Activated CD4-positive, alpha-beta T cell treated with anti-CD3 and anti-CD28 coated beads for 36 hours (primary cell): ENCODE data around the gene ADSS2. TPM values are rescaled to one million over a fixed set of nuclear protein-coding genes. Genes with fewer than 3 reads are reported as not detected.

ENCODE experiments used
- ATAC-seq: fragments of 200-7000 bp; cut with Tn5 transposase; one replicate; pipeline ENCODE4 v1.10.0; 2021; ENCODE audit warnings: mild to moderate bottlenecking, moderate library complexity
- CTCF ChIA-PET: fragments of 350-600 bp; sonication (Branson Sonifier 250); formaldehyde crosslinking; loops from one replicate; lab custom pipeline; 2021; ENCODE audit warnings: antibody characterized with exemption; lab: Charles Lee
- POLR2A ChIA-PET: fragments of 350-600 bp; sonication (Branson Sonifier 250); formaldehyde crosslinking; loops from one replicate; lab custom pipeline; 2021; ENCODE audit warnings: antibody characterized with exemption, inconsistent platforms; lab: Charles Lee
- DNase-seq: peaks from one replicate; pipeline ENCODE4 v3.0.0-alpha.2; 2020
- H3K27ac Mint-ChIP-seq: one replicate; pipeline ENCODE4 v1.8.0; 2021; ENCODE audit warnings: mixed read lengths
- H3K27me3 Mint-ChIP-seq: one replicate; pipeline ENCODE4 v1.8.0; 2021; ENCODE audit warnings: mixed read lengths
- H3K36me3 Mint-ChIP-seq: one replicate; pipeline ENCODE4 v1.8.0; 2021; ENCODE audit warnings: low read depth, mixed read lengths
- H3K4me1 Mint-ChIP-seq: one replicate; pipeline ENCODE4 v1.8.0; 2021; ENCODE audit warnings: mixed read lengths
- H3K4me3 Mint-ChIP-seq: one replicate; pipeline ENCODE4 v1.8.0; 2021; ENCODE audit warnings: mild to moderate bottlenecking, moderate library complexity, mixed read lengths
- H3K9me3 Mint-ChIP-seq: one replicate; pipeline ENCODE4 v1.8.0; 2021; ENCODE audit warnings: low read depth, mixed read lengths
- intact Hi-C, 2 experiments: fragments of 100-400 bp; cut with DNase I in 1 of 2; cut with micrococcal nuclease in 1 of 2; formaldehyde crosslinking; loops; one replicate each; pipeline versions ENCODE4 v1.14.2 to v1.15.1; 2022 to 2024; cut with DNase I, micrococcal nuclease
- total RNA-seq, 2 experiments: library from RNA; stranded (reverse); gene quantifications; one replicate each; pipeline ENCODE4 v1.2.3, GENCODE V29; 2021

The ADSS2 gene
- total RNA-seq, 2 experiments from 2014 or later: 43.6 to 52.8 TPM

GRCh38 chr1:244424649-244425334 is 26.9 kb downstream of the ADSS2 start:
- H3K9me3 Mint-ChIP-seq: no peaks in the 10 kb centered on the region
- no peak for DNase-seq
- H3K4me3 Mint-ChIP-seq: no peak overlapping the region
- H3K27me3 Mint-ChIP-seq: no peaks in the 10 kb centered on the region
- no peak for ATAC-seq
- ChIA-PET POLR2A (no interaction called here), CTCF (no interaction called here)
- peaks cover 8% of the 10 kb centered on the region for H3K4me1 Mint-ChIP-seq
- no peak overlapping the region for H3K27ac Mint-ChIP-seq
- peaks cover 40% of the 10 kb centered on the region for H3K36me3 Mint-ChIP-seq
- intact Hi-C loops: no loop called here

GRCh38 chr1:244422174-244422573 is 29.5 kb downstream of the ADSS2 start:
- ATAC-seq (no peak), DNase-seq (no peak)
- no peak overlapping the region for H3K4me3 Mint-ChIP-seq
- no peaks in the 10 kb centered on the region for H3K27me3 Mint-ChIP-seq
- intact Hi-C loops: no loop called here
- peaks cover 47% of the 10 kb centered on the region for H3K36me3 Mint-ChIP-seq
- ChIA-PET POLR2A (no interaction called here), CTCF (no interaction called here)
- peak overlapping the region; percentile 35 for H3K27ac Mint-ChIP-seq
- H3K9me3 Mint-ChIP-seq: no peaks in the 10 kb centered on the region
- H3K4me1 Mint-ChIP-seq: peaks cover 3% of the 10 kb centered on the region

- no peak overlapping the region for H3K27ac Mint-ChIP-seq
- peaks cover 65% of the 10 kb centered on the region for H3K36me3 Mint-ChIP-seq
- peaks cover 6% of the 10 kb centered on the region for H3K4me1 Mint-ChIP-seq
- H3K9me3 Mint-ChIP-seq: no peaks in the 10 kb centered on the region
- DNase-seq: no peak
- intact Hi-C loops: no loop called here
- ChIA-PET CTCF (interaction anchor here (0.8 to 1.4 kb wide), 3 partner anchors 8 to 19 kb away, joined by 3 to 4 read pairs (median 4); no protein-coding TSS in a partner anchor), POLR2A (no interaction called here)
- no peaks in the 10 kb centered on the region for H3K27me3 Mint-ChIP-seq
- ATAC-seq: no peak
- no peak overlapping the region for H3K4me3 Mint-ChIP-seq
These were observed 32.7 kb downstream of the ADSS2 start for GRCh38 chr1:244419024-244419423.

GRCh38 chr1:244414543-244414942 is 37.2 kb downstream of the ADSS2 start:
- intact Hi-C loops: no loop called here
- H3K4me1 Mint-ChIP-seq: peaks cover 13% of the 10 kb centered on the region
- ATAC-seq (no peak), DNase-seq (no peak)
- no peaks in the 10 kb centered on the region for H3K27me3 Mint-ChIP-seq
- H3K4me3 Mint-ChIP-seq: no peak overlapping the region
- no peak overlapping the region for H3K27ac Mint-ChIP-seq
- H3K36me3 Mint-ChIP-seq: peaks cover 86% of the 10 kb centered on the region
- no peaks in the 10 kb centered on the region for H3K9me3 Mint-ChIP-seq
- ChIA-PET CTCF (interaction anchor here (1.1 to 1.4 kb wide), 4 partner anchors 9 to 28 kb away, joined by 3 to 4 read pairs (median 4); no protein-coding TSS in a partner anchor), POLR2A (no interaction called here)

- H3K4me3 Mint-ChIP-seq: no peak overlapping the region
- ATAC-seq: peak; percentile 30
- ChIA-PET CTCF (interaction anchor here (1.1 to 1.4 kb wide), 2 partner anchors 13 to 28 kb away, joined by 4 read pairs; no protein-coding TSS in a partner anchor), POLR2A (no interaction called here)
- H3K36me3 Mint-ChIP-seq: peaks cover 89% of the 10 kb centered on the region
- DNase-seq: no peak
- no peaks in the 10 kb centered on the region for H3K9me3 Mint-ChIP-seq
- peak overlapping the region; percentile 4 for H3K27ac Mint-ChIP-seq
- intact Hi-C loops: no loop called here
- peaks cover 14% of the 10 kb centered on the region for H3K4me1 Mint-ChIP-seq
- no peaks in the 10 kb centered on the region for H3K27me3 Mint-ChIP-seq
These were observed 38.0 kb downstream of the ADSS2 start for GRCh38 chr1:244413736-244414135.

GRCh38 chr1:244412176-244412575 is 39.5 kb downstream of the ADSS2 start:
- ChIA-PET CTCF (interaction anchor here (0.7 kb wide), 1 partner anchor 56 kb away, joined by 3 read pairs; no protein-coding TSS in a partner anchor), POLR2A (no interaction called here)
- DNase-seq: no peak
- H3K27me3 Mint-ChIP-seq: no peaks in the 10 kb centered on the region
- no peak for ATAC-seq
- intact Hi-C loops: no loop called here
- no peak overlapping the region for H3K27ac Mint-ChIP-seq
- peaks cover 14% of the 10 kb centered on the region for H3K4me1 Mint-ChIP-seq
- peaks cover 92% of the 10 kb centered on the region for H3K36me3 Mint-ChIP-seq
- H3K4me3 Mint-ChIP-seq: no peak overlapping the region
- H3K9me3 Mint-ChIP-seq: peaks cover 4% of the 10 kb centered on the region

- intact Hi-C loops: no loop called here
These were observed 42.0 kb downstream of the ADSS2 start for GRCh38 chr1:244409701-244410100.

GRCh38 chr1:244406337-244406736 is 45.4 kb downstream of the ADSS2 start:
- H3K4me1 Mint-ChIP-seq: peaks cover 5% of the 10 kb centered on the region
- H3K4me3 Mint-ChIP-seq: no peak overlapping the region
- peaks cover 94% of the 10 kb centered on the region for H3K36me3 Mint-ChIP-seq
- intact Hi-C loops: no loop called here
- no peak overlapping the region for H3K27ac Mint-ChIP-seq
- peaks cover 33% of the 10 kb centered on the region for H3K9me3 Mint-ChIP-seq
- CTCF ChIA-PET: interaction anchor here (1.2 kb wide), 1 partner anchor 13 kb away, joined by 4 read pairs; no protein-coding TSS in a partner anchor
- no peak for DNase-seq
- POLR2A ChIA-PET: no interaction called here
- ATAC-seq: no peak
- no peaks in the 10 kb centered on the region for H3K27me3 Mint-ChIP-seq

More at GRCh38 chr1:244409701-244410100, 42.0 kb downstream of the ADSS2 start:
- no peak overlapping the region for H3K4me3 Mint-ChIP-seq
- H3K36me3 Mint-ChIP-seq: peaks cover 91% of the 10 kb centered on the region
- ChIA-PET CTCF (no interaction called here), POLR2A (no interaction called here)
- DNase-seq (no peak), ATAC-seq (no peak)
- peaks cover 10% of the 10 kb centered on the region for H3K9me3 Mint-ChIP-seq
- H3K27me3 Mint-ChIP-seq: no peaks in the 10 kb centered on the region
- no peak overlapping the region for H3K27ac Mint-ChIP-seq
- H3K4me1 Mint-ChIP-seq: peaks cover 13% of the 10 kb centered on the region

- CTCF ChIA-PET: interaction anchor here (1.2 kb wide), 1 partner anchor 13 kb away, joined by 4 read pairs; no protein-coding TSS in a partner anchor
- POLR2A ChIA-PET: no interaction called here
- no peak for DNase-seq
- no peaks in the 10 kb centered on the region for H3K27me3 Mint-ChIP-seq
- no peak overlapping the region for H3K27ac Mint-ChIP-seq
- intact Hi-C loops: no loop called here
- H3K36me3 Mint-ChIP-seq: peaks cover 94% of the 10 kb centered on the region
- H3K9me3 Mint-ChIP-seq: peaks cover 38% of the 10 kb centered on the region
- H3K4me3 Mint-ChIP-seq: no peak overlapping the region
- peaks cover 5% of the 10 kb centered on the region for H3K4me1 Mint-ChIP-seq
- no peak for ATAC-seq
These were observed 45.9 kb downstream of the ADSS2 start for GRCh38 chr1:244405856-244406255.

GRCh38 chr1:244403431-244403830 is 48.3 kb downstream of the ADSS2 start:
- Mint-ChIP-seq H3K27me3 (no peaks in the 10 kb centered on the region), H3K9me3 (peaks cover 42% of the 10 kb centered on the region), H3K4me3 (no peak overlapping the region), H3K36me3 (peaks cover 76% of the 10 kb centered on the region), H3K4me1 (no peaks in the 10 kb centered on the region), H3K27ac (no peak overlapping the region)
- intact Hi-C loops: no loop called here
- DNase-seq: no peak
- CTCF ChIA-PET: no interaction called here
- no peak for ATAC-seq
- POLR2A ChIA-PET: no interaction called here

GRCh38 chr1:244400974-244401373 is 50.7 kb downstream of the ADSS2 start:
- intact Hi-C loops: no loop called here
- no peaks in the 10 kb centered on the region for H3K27me3 Mint-ChIP-seq
- no peak overlapping the region for H3K4me3 Mint-ChIP-seq
- H3K4me1 Mint-ChIP-seq: peaks cover 7% of the 10 kb centered on the region
- no peak for DNase-seq
- peaks cover 32% of the 10 kb centered on the region for H3K9me3 Mint-ChIP-seq
- no peak overlapping the region for H3K27ac Mint-ChIP-seq
- CTCF ChIA-PET: interaction anchor here (1.4 to 1.5 kb wide), 2 partner anchors 13 to 19 kb away, joined by 4 read pairs; no protein-coding TSS in a partner anchor
- H3K36me3 Mint-ChIP-seq: peaks cover 54% of the 10 kb centered on the region
- ATAC-seq: no peak
- POLR2A ChIA-PET: no interaction called here

GRCh38 chr1:244397131-244397530 is 54.6 kb downstream of the ADSS2 start:
- Mint-ChIP-seq H3K27ac (peak overlapping the region; percentile 7), H3K4me3 (no peak overlapping the region), H3K36me3 (peaks cover 18% of the 10 kb centered on the region), H3K4me1 (peaks cover 7% of the 10 kb centered on the region), H3K27me3 (no peaks in the 10 kb centered on the region), H3K9me3 (peaks cover 16% of the 10 kb centered on the region)
- ChIA-PET POLR2A (no interaction called here), CTCF (no interaction called here)
- intact Hi-C loops: no loop called here
- ATAC-seq (no peak), DNase-seq (no peak)
